GM21367 (cell line): ENCODE results near the gene INPP5D.
"Not testable (repeated sequence)": the region's sequence is repeated elsewhere in the genome, so short reads cannot be mapped to it uniquely, and the experiment has no call there.

Experiments used
- ATAC-seq: cut with Tn5 transposase; IDR thresholded peaks from one replicate; pipeline ENCODE4 v1.9.1; 2021; ENCODE audit not compliant: unreplicated experiment

The INPP5D gene

GRCh38 chr2:233091595-233092375, 31.6 kb downstream of the INPP5D start:
- no peak for ATAC-seq

GRCh38 chr2:233092432-233093165, 32.5 kb downstream of the INPP5D start:
- no peak for ATAC-seq

- no peak for ATAC-seq
Measured at GRCh38 chr2:233093166-233093448, 33.0 kb downstream of the INPP5D start.

- ATAC-seq, result no peak
Measured at GRCh38 chr2:233093721-233094120, 33.6 kb downstream of the INPP5D start.

- no peak for ATAC-seq
Measured at GRCh38 chr2:233094614-233095013, 34.5 kb downstream of the INPP5D start.

- no peak for ATAC-seq
Measured at GRCh38 chr2:233096006-233096405, 35.9 kb downstream of the INPP5D start.

GRCh38 chr2:233098618-233099017, 38.5 kb downstream of the INPP5D start:
- no peak for ATAC-seq

GRCh38 chr2:233099820-233100191, 39.7 kb downstream of the INPP5D start:
- ATAC-seq, result not testable (repeated sequence)

- ATAC-seq, result peak; percentile 72
Measured at GRCh38 chr2:233100192-233100998, 40.3 kb downstream of the INPP5D start.

- ATAC-seq, result no peak
Measured at GRCh38 chr2:233101141-233101540, 41.0 kb downstream of the INPP5D start.

- ATAC-seq, result no peak
Measured at GRCh38 chr2:233101816-233102215, 41.7 kb downstream of the INPP5D start.

GRCh38 chr2:233105156-233105895, 45.2 kb downstream of the INPP5D start:
- ATAC-seq, result no peak

GRCh38 chr2:233105930-233106329, 45.8 kb downstream of the INPP5D start:
- no peak for ATAC-seq

GRCh38 chr2:233107011-233107410, 46.9 kb downstream of the INPP5D start:
- ATAC-seq, result no peak

GRCh38 chr2:233107831-233108300, 47.7 kb downstream of the INPP5D start:
- ATAC-seq, result no peak

GRCh38 chr2:233108611-233109490, 48.7 kb downstream of the INPP5D start:
- ATAC-seq, result no peak

GRCh38 chr2:233111427-233111826, 51.3 kb downstream of the INPP5D start:
- ATAC-seq, result no peak

GRCh38 chr2:233112329-233112728, 52.2 kb downstream of the INPP5D start:
- ATAC-seq, result no peak

GRCh38 chr2:233112776-233113452, 52.8 kb downstream of the INPP5D start:
- ATAC-seq, result no peak
